IMR-90 (cell line): Measurements from ENCODE around the gene GCK. TPM values are rescaled to one million over a fixed set of nuclear protein-coding genes. Genes with fewer than 3 reads are reported as not detected.
"Not testable (repeated sequence)": the region's sequence is repeated elsewhere in the genome, so short reads cannot be mapped to it uniquely, and the experiment has no call there.

Experiments
- ATAC-seq: fragments of 200-7000 bp; cut with Tn5 transposase; 2 replicates; pipeline ENCODE4 v1.9.1; 2020; ENCODE audit warnings: low read depth, mild to moderate bottlenecking, moderate library complexity
- BruUV-seq: library from RNA; stranded (reverse); fragments of 400-500 nt; replicated peaks from 2 replicates; lab custom pipeline; 2021; lab: Mats Ljungman, UMichigan
- CTCF ChIA-PET: fragments of 300-600 bp; formaldehyde crosslinking; extraction: SDS; loops from one replicate; lab custom pipeline; 2021; ENCODE audit warnings: antibody characterized with exemption; lab: Yijun Ruan, JAX
- POLR2A ChIA-PET: fragments of 300-600 bp; sonication (Branson Sonifier 250); formaldehyde crosslinking; loops from one replicate; lab custom pipeline; 2022; ENCODE audit warnings: antibody characterized with exemption; ENCODE audit not compliant: unreplicated experiment; lab: Charles Lee
- DNase-seq: peaks from one replicate; pipeline ENCODE4 v3.0.0; 2013
- H2AFZ ChIP-seq: replicated peaks from 2 replicates; pipeline ENCODE3; 2013; ENCODE audit warnings: low read length, mild to moderate bottlenecking; ENCODE audit not compliant: poor library complexity
- H2AK5ac ChIP-seq: 2 replicates; pipeline ENCODE4 v1.6.1; 2013; ENCODE audit warnings: low read depth, low read length, inconsistent platforms
- H2AK9ac ChIP-seq: replicated peaks from 2 replicates; pipeline ENCODE3; 2013; ENCODE audit warnings: mild to moderate bottlenecking, low read depth, low read length, moderate library complexity; ENCODE audit not compliant: poor library complexity
- H2BK120ac ChIP-seq: 2 replicates; pipeline ENCODE4 v1.6.1; 2013; ENCODE audit warnings: low read depth, low read length, inconsistent platforms
- H2BK15ac ChIP-seq: 3 replicates; pipeline ENCODE4 v1.6.1; 2013; ENCODE audit warnings: low read depth, low read length, inconsistent platforms
- H2BK20ac ChIP-seq: 2 replicates; pipeline ENCODE4 v1.6.1; 2013; ENCODE audit warnings: low read depth, mild to moderate bottlenecking, inconsistent platforms, low read length, moderate library complexity
- H2BK5ac ChIP-seq: 2 replicates; pipeline ENCODE4 v1.6.1; 2013; ENCODE audit warnings: mild to moderate bottlenecking, low read depth, low read length, inconsistent platforms; ENCODE audit not compliant: poor library complexity, severe bottlenecking
- H3K14ac ChIP-seq: replicated peaks from 2 replicates; pipeline ENCODE4 v1.6.1; 2013; ENCODE audit warnings: low read depth, low read length, inconsistent platforms
- H3K18ac ChIP-seq: 2 replicates; pipeline ENCODE4 v1.6.1; 2013; ENCODE audit warnings: low read depth, low read length, control low read depth
- H3K23ac ChIP-seq: 2 replicates; pipeline ENCODE4 v1.6.1; 2013; ENCODE audit warnings: low read depth, low read length, inconsistent platforms
- H3K27ac ChIP-seq: 2 replicates; pipeline ENCODE4 v1.5.1; 2013; ENCODE audit warnings: mild to moderate bottlenecking, control low read depth, low read length; ENCODE audit not compliant: insufficient read depth
- H3K27me3 ChIP-seq: 2 replicates; pipeline ENCODE4 v1.6.1; 2013; ENCODE audit warnings: low read length; ENCODE audit not compliant: control insufficient read depth, insufficient read depth
- H3K36me3 ChIP-seq: 2 replicates; pipeline ENCODE4 v1.6.1; 2013; ENCODE audit warnings: low read length, mixed read lengths; ENCODE audit not compliant: control insufficient read depth, insufficient read depth
- H3K4ac ChIP-seq: 2 replicates; pipeline ENCODE4 v1.6.1; 2013; ENCODE audit warnings: low read depth, low read length, inconsistent platforms
- H3K4me1 ChIP-seq: 2 replicates; pipeline ENCODE4 v1.6.1; 2013; ENCODE audit warnings: low read length, mixed read lengths; ENCODE audit not compliant: control insufficient read depth, insufficient read depth
- H3K4me2 ChIP-seq: 2 replicates; pipeline ENCODE4 v1.6.1; 2013; ENCODE audit warnings: low read depth, mild to moderate bottlenecking, control low read depth, low read length, moderate library complexity
- H3K4me3 ChIP-seq: 2 replicates; pipeline ENCODE4 v1.5.1; 2013; ENCODE audit warnings: low read depth, mild to moderate bottlenecking, control low read depth, low read length, moderate library complexity; ENCODE audit not compliant: insufficient read depth
- H3K56ac ChIP-seq: 2 replicates; pipeline ENCODE4 v1.6.1; 2013; ENCODE audit warnings: low read length, inconsistent platforms; ENCODE audit not compliant: insufficient read depth; ENCODE audit errors: extremely low read depth
- H3K79me1 ChIP-seq, 2 experiments: 2 replicates each; pipeline ENCODE4 v1.6.1; 2013; ENCODE audit warnings: low read length in 2 of 2, inconsistent platforms in 1 of 2, low read depth in 1 of 2
- H3K9ac ChIP-seq: 2 replicates; pipeline ENCODE4 v1.6.1; 2013; ENCODE audit warnings: low read depth, low read length, control low read depth
- H3K9me1 ChIP-seq: 2 replicates; pipeline ENCODE4 v1.6.1; 2013; ENCODE audit warnings: low read length, inconsistent platforms; ENCODE audit not compliant: insufficient read depth
- H3K9me3 ChIP-seq: 2 replicates; pipeline ENCODE4 v1.6.1; 2013; ENCODE audit warnings: low read length; ENCODE audit not compliant: control insufficient read depth, insufficient read depth
- H4K20me1 ChIP-seq: 2 replicates; pipeline ENCODE4 v1.6.1; 2013; ENCODE audit warnings: low read length, inconsistent platforms; ENCODE audit not compliant: insufficient read depth
- H4K5ac ChIP-seq: 2 replicates; pipeline ENCODE4 v1.6.1; 2013; ENCODE audit warnings: mild to moderate bottlenecking, low read depth, low read length, control low read depth
- H4K8ac ChIP-seq, 2 experiments: 2 replicates each; pipeline ENCODE4 v1.6.1; 2013; ENCODE audit warnings: low read depth in 2 of 2, low read length in 2 of 2, control low read depth in 1 of 2, inconsistent platforms in 1 of 2
- H4K91ac ChIP-seq: 2 replicates; pipeline ENCODE4 v1.6.1; 2013; ENCODE audit warnings: low read depth, low read length, inconsistent platforms; ENCODE audit not compliant: insufficient read depth
- WGBS, 2 experiments: methylation state at CpG; one replicate each; pipeline versions ENCODE4 v1.1.5 to v1.1.7; 2013; ENCODE audit warnings: missing lambda C conversion rate in 2 of 2; ENCODE audit not compliant: insufficient read length in 1 of 2; ENCODE audit errors: extremely low coverage in 2 of 2; 5-methylcytosine and 5-hydroxymethylcytosine counted together
- dilution Hi-C: fragments of 300-500 bp; cut with HindIII; formaldehyde crosslinking; loops from one replicate; pipeline ENCODE4 v1.14.3; 2018; ENCODE audit warnings: low sequenced_read_pairs; ENCODE audit not compliant: unreplicated experiment
- in situ Hi-C: fragments of 300-500 bp; cut with MboI; formaldehyde crosslinking; loops from 3 replicates; pipeline ENCODE4 v1.14.3; 2019; ENCODE audit warnings: low sequenced_read_pairs, inconsistent platforms, mixed read lengths
- intact Hi-C: fragments of 100-400 bp; cut with micrococcal nuclease; formaldehyde crosslinking; loops from 2 replicates; pipeline ENCODE4 v1.10.0; 2022
- polyA plus RNA-seq, 3 experiments: library from polyadenylated mRNA; depleted of rRNA; stranded (reverse); fragments of >200 nt; gene quantifications; 2 replicates each; pipeline ENCODE4 v1.2.3, GENCODE V29; 2012; ENCODE audit warnings: low replicate concordance in 1 of 3
- total RNA-seq: library from RNA; depleted of rRNA; stranded (reverse); fragments of >200 nt; gene quantifications from 2 replicates; pipeline ENCODE4 v1.2.3, GENCODE V29; 2012

GCK gene
- total and polyA plus RNA-seq, 2 of the 4 experiments (the other 2 are of a cell fraction), result 0.14 to 0.18 TPM

DNA sequence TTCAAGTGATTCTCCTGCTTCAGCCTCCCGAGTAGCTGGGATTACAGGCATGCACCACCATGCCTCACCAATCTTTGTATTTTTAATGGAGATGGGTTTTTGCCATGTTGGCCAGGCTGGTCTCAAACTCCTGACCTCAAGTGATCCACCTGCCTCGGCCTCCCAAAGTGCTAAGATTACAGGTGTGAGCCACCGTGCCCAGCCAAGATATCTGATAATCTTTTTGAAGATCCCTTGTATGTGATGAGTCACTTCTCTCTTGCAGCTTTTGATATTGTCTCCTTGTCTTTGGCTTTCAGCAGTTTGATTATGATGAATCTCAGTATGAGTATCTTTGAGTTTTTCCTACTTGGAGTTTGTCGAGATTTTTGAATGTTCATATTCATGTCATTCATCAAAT, 62.7 kb downstream of the GCK start:
- H3K4me3 ChIP-seq, H3K36me3 ChIP-seq, H2AK5ac ChIP-seq, H2AK9ac ChIP-seq, H3K4me1 ChIP-seq, CTCF ChIA-PET, ATAC-seq, H3K56ac ChIP-seq, intact Hi-C loops, H3K27me3 ChIP-seq, H3K18ac ChIP-seq, dilution Hi-C loops, H2BK5ac ChIP-seq, H4K5ac ChIP-seq, H2AFZ ChIP-seq, H3K9me1 ChIP-seq, POLR2A ChIA-PET, H4K8ac ChIP-seq, H4K91ac ChIP-seq, H4K20me1 ChIP-seq, DNase-seq, H2BK20ac ChIP-seq, BruUV-seq, H3K9ac ChIP-seq, H3K4ac ChIP-seq, H3K23ac ChIP-seq, H3K4me2 ChIP-seq, H3K9me3 ChIP-seq, H2BK120ac ChIP-seq, H3K27ac ChIP-seq, H2BK15ac ChIP-seq, H3K14ac ChIP-seq: not testable (repeated sequence)
- peaks cover 12 to 18% of the 10 kb centered on the region in 2 experiments for H3K79me1 ChIP-seq
- in situ Hi-C loops, result loop anchor here (10.0 kb wide), 1 partner anchor 68 kb away; no protein-coding TSS in a partner anchor
- WGBS, 2 experiments, result no CpG with 5 or more reads among the region's 4 CpGs
